ENCODE results near the gene PRR35. TPM values are rescaled to one million over a fixed set of nuclear protein-coding genes. Genes with fewer than 3 reads are reported as not detected.
"Not testable (repeated sequence)": the region's sequence is repeated elsewhere in the genome, so short reads cannot be mapped to it uniquely, and the experiment has no call there.

The PRR35 gene
- total RNA-seq, 1 donor from 2014 or later: 2.9 TPM

GRCh38 chr16:592518-593306, 32.5 kb downstream of the PRR35 start:
- DNase-seq (ENCODE audit: low read depth): no peak

- DNase-seq (ENCODE audit: low read depth): no peak
Observed at GRCh38 chr16:593406-593805, 33.2 kb downstream of the PRR35 start.

- no peak for DNase-seq (ENCODE audit: low read depth)
Observed at GRCh38 chr16:593807-594206, 33.6 kb downstream of the PRR35 start.

GRCh38 chr16:595094-595528, 34.9 kb downstream of the PRR35 start:
- no peak for DNase-seq (ENCODE audit: low read depth)

GRCh38 chr16:595942-596735, 35.9 kb downstream of the PRR35 start:
- DNase-seq (ENCODE audit: low read depth): peak; percentile 24

- no peak for DNase-seq (ENCODE audit: low read depth)
Observed at GRCh38 chr16:596736-597060, 36.5 kb downstream of the PRR35 start.

GRCh38 chr16:597655-598054, 37.5 kb downstream of the PRR35 start:
- DNase-seq (ENCODE audit: low read depth): not testable (repeated sequence)

- DNase-seq (ENCODE audit: low read depth): no peak
Observed at GRCh38 chr16:598823-599739, 38.9 kb downstream of the PRR35 start.

GRCh38 chr16:600781-601180, 40.6 kb downstream of the PRR35 start:
- peak; percentile 32 for DNase-seq (ENCODE audit: low read depth)

- DNase-seq (ENCODE audit: low read depth): no peak
Observed at GRCh38 chr16:603933-604332, 43.7 kb downstream of the PRR35 start.

GRCh38 chr16:606656-607307, 46.6 kb downstream of the PRR35 start:
- no peak for DNase-seq (ENCODE audit: low read depth)

GRCh38 chr16:608019-608418, 47.8 kb downstream of the PRR35 start:
- DNase-seq (ENCODE audit: low read depth): no peak

GRCh38 chr16:609316-609715, 49.1 kb downstream of the PRR35 start:
- no peak for DNase-seq (ENCODE audit: low read depth)

- no peak for DNase-seq (ENCODE audit: low read depth)
Observed at GRCh38 chr16:609984-610383, 49.8 kb downstream of the PRR35 start.

- peak; percentile 84 for DNase-seq (ENCODE audit: low read depth)
Observed at GRCh38 chr16:610513-611381, 50.6 kb downstream of the PRR35 start.

GRCh38 chr16:615122-615521, 54.9 kb downstream of the PRR35 start:
- no peak for DNase-seq (ENCODE audit: low read depth)

Measured in myocyte (in vitro differentiated cells).